ENCODE measurements around the gene MRPL18.

Gene MRPL18

DNA sequence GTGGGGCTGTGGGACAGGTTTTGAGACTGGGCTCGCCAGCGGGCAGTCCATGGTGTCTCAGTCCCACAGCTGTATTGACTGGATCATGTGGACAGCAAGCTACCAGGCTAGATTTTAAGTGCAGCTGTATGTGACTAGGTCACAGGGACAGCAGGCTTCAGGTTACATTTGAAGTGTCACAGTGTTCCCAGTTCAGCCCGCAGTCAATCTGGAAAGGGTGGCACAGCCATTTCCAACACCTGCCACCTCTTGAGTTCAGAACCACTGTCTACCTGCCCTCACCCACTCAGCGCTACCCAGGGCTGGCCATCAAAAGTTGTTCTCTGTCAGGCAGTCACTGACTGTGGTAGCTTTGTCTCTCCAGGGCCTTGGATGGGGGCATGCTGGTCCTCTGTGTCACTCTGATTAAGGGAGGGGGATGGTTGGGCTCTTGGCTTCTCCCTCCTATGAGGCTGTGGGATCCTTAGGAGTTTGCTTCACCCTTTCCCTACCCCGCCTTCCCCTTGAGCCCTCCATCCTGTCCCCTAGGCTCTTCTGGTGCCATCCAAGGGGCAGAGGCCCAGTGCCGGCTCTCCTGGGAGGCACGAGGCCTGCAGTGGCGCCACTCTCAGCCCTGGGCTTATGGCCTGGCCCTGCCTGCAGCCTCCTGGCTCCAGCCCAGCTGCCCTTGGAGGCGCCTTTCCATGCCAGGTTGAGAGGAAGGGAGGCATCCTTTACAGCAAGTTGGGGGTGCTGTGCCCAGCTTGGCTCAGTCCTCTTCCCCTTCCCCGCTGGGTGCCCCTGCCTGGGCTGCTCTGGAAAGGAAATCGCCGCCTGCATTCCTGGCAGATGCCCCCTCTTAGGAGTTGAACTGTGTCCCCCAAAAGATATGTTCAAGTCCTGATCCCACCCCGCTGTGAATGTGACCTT, 54.7 kb downstream of the MRPL18 start:
- DNase-seq (no peak), ATAC-seq (no peak)
